Endothelial cell of umbilical vein (primary cell): Measurements from ENCODE around the gene R3HCC1L. TPM values are rescaled to one million over a fixed set of nuclear protein-coding genes. Genes with fewer than 3 reads are reported as not detected.

Source experiments
- BruUV-seq: library from RNA; stranded (reverse); fragments of 400-500 nt; replicated peaks from 2 replicates; lab custom pipeline; 2021; lab: Mats Ljungman, UMichigan
- CTCF ChIA-PET: fragments of 300-600, 350-600 bp; sonication (Branson Sonifier 250); formaldehyde crosslinking; loops from one replicate; lab custom pipeline; 2021; ENCODE audit warnings: antibody characterized with exemption, inconsistent platforms; lab: Charles Lee
- POLR2A ChIA-PET: fragments of 300-600, 350-600 bp; sonication (Branson Sonifier 250); formaldehyde crosslinking; loops from one replicate; lab custom pipeline; 2021; ENCODE audit warnings: antibody characterized with exemption, inconsistent platforms; lab: Charles Lee
- DNase-seq: peaks from one replicate; pipeline ENCODE4 v3.0.0-alpha.2; 2011; ENCODE audit warnings: low read depth, low spot score
- FAIRE-seq: peaks from 2 replicates; lab custom pipeline; 2011; peaks lifted over from hg19 to GRCh38; lab: Jason Lieb, UNC
- H2AFZ ChIP-seq: 2 replicates; pipeline ENCODE4 v1.6.0; 2012; ENCODE audit warnings: low read depth, low read length, control low read depth, inconsistent platforms
- H3K27ac ChIP-seq: 2 replicates; pipeline ENCODE4 v1.5.1; 2011; ENCODE audit warnings: low read depth, mild to moderate bottlenecking, control low read depth, low read length, moderate library complexity; ENCODE audit not compliant: insufficient read depth
- H3K27me3 ChIP-seq, 2 experiments: 2 replicates each; pipeline versions ENCODE4 v1.6.0 to v1.6.1; 2011; ENCODE audit warnings: low read length in 2 of 2, mixed read lengths in 1 of 2; ENCODE audit not compliant: control insufficient read depth in 2 of 2, insufficient read depth in 2 of 2
- H3K36me3 ChIP-seq, 2 experiments: 2 replicates in 1 of 2; 3 replicates in 1 of 2; pipeline ENCODE4 v1.5.1; 2011; ENCODE audit warnings: low read length in 2 of 2, mild to moderate bottlenecking in 1 of 2, moderate library complexity in 1 of 2; ENCODE audit not compliant: control insufficient read depth in 2 of 2, insufficient read depth in 2 of 2; ENCODE audit errors: extremely low read depth in 1 of 2
- H3K4me1 ChIP-seq: 3 replicates; pipeline ENCODE4 v1.5.1; 2011; ENCODE audit warnings: mild to moderate bottlenecking, low read length; ENCODE audit not compliant: control insufficient read depth, insufficient read depth; ENCODE audit errors: extremely low read depth
- H3K4me2 ChIP-seq: 2 replicates; pipeline ENCODE4 v1.6.1; 2011; ENCODE audit warnings: low read length, control low read depth, mixed read lengths; ENCODE audit not compliant: insufficient read depth
- H3K4me3 ChIP-seq, 3 experiments: fragments of 200-600 bp in 1 of 3; sonication (generic), shearing (Covaris generic) in 1 of 3; replicated peaks in 1 of 3; 2 replicates each; pipeline ENCODE4 v1.5.1; 2011 to 2016; ENCODE audit warnings: control low read depth in 3 of 3, low read length in 3 of 3, mild to moderate bottlenecking in 2 of 3, inconsistent platforms in 1 of 3, low read depth in 1 of 3, moderate library complexity in 1 of 3; ENCODE audit not compliant: insufficient read depth in 1 of 3
- H3K79me2 ChIP-seq: 2 replicates; pipeline ENCODE4 v1.6.0; 2012; ENCODE audit warnings: low read length, inconsistent platforms; ENCODE audit not compliant: control insufficient read depth, insufficient read depth
- H3K9ac ChIP-seq: replicated peaks from 2 replicates; pipeline ENCODE3; 2011; ENCODE audit warnings: low read length, control low read depth; ENCODE audit not compliant: insufficient read depth; ENCODE audit errors: extremely low read depth
- H3K9me1 ChIP-seq: replicated peaks from 3 replicates; pipeline ENCODE4 v1.6.0; 2011; ENCODE audit warnings: mild to moderate bottlenecking, low read length; ENCODE audit not compliant: control insufficient read depth, insufficient read depth; ENCODE audit errors: extremely low read depth
- H3K9me3 ChIP-seq: replicated peaks from 2 replicates; pipeline ENCODE4 v1.5.1; 2012; ENCODE audit warnings: low read length, inconsistent platforms; ENCODE audit not compliant: control insufficient read depth, insufficient read depth
- H4K20me1 ChIP-seq: replicated peaks from 2 replicates; pipeline ENCODE3; 2011; ENCODE audit warnings: mild to moderate bottlenecking, low read length; ENCODE audit not compliant: control insufficient read depth, insufficient read depth; ENCODE audit errors: extremely low read depth
- EZH2 ChIP-seq: IDR thresholded peaks from 2 replicates; pipeline ENCODE4 v1.6.1; 2012; ENCODE audit warnings: borderline replicate concordance, low read depth, mild to moderate bottlenecking, moderate library complexity, low read length, inconsistent platforms; ENCODE audit not compliant: severe bottlenecking
- FOS ChIP-seq: IDR thresholded peaks from 2 replicates; pipeline ENCODE4 v1.6.1; 2011; ENCODE audit warnings: mild to moderate bottlenecking, low read length, moderate library complexity, borderline replicate concordance; ENCODE audit not compliant: insufficient read depth
- GATA2 ChIP-seq: IDR thresholded peaks from 2 replicates; pipeline ENCODE4 v1.7.0; 2011; ENCODE audit warnings: low read depth, mild to moderate bottlenecking, moderate library complexity, mixed read lengths, low read length; ENCODE audit not compliant: insufficient read length, insufficient read depth
- JUN ChIP-seq: IDR thresholded peaks from 2 replicates; pipeline ENCODE4 v1.6.1; 2011; ENCODE audit warnings: borderline replicate concordance, low read depth; ENCODE audit not compliant: insufficient read length, insufficient read depth
- MYC ChIP-seq: IDR thresholded peaks from one replicate; pipeline ENCODE4 v1.6.1; 2011; ENCODE audit warnings: mild to moderate bottlenecking, low read depth, low read length
- POLR2A ChIP-seq: IDR thresholded peaks from 2 replicates; pipeline ENCODE4 v1.6.1; 2012; ENCODE audit warnings: low read depth, mild to moderate bottlenecking, control low read depth, low read length
- POLR2AphosphoS5 ChIP-seq: IDR thresholded peaks from 2 replicates; pipeline ENCODE4 v1.6.1; 2012; ENCODE audit warnings: low read depth, mild to moderate bottlenecking, control low read depth, low read length, moderate library complexity; ENCODE audit not compliant: insufficient read depth
- dilution Hi-C: fragments of 300-500 bp; cut with MboI; formaldehyde crosslinking; loops from one replicate; pipeline ENCODE4 v1.15.0; 2019; ENCODE audit warnings: low sequenced_read_pairs; ENCODE audit not compliant: extremely low pct_ligation_motif_present
- intact Hi-C: fragments of 100-400 bp; cut with micrococcal nuclease; formaldehyde crosslinking; loops from one replicate; pipeline ENCODE4 v1.10.0; 2022
- polyA plus RNA-seq, 4 experiments: library from polyadenylated mRNA; depleted of rRNA in 3 of 4; stranded (reverse) in 3 of 4; unstranded in 1 of 4; fragments of >200 nt; gene quantifications; 2 replicates each; pipeline versions ENCODE4 v1.2.1 to v1.2.3, GENCODE V29; 2011 to 2012; ENCODE audit warnings: missing spikeins in 1 of 4
- total RNA-seq: library from RNA; stranded (reverse); gene quantifications from 2 replicates; pipeline ENCODE4 v1.2.3, GENCODE V29; 2021
- TF ChIP-seq, protein P1 (sequence below), 2 donors: IDR thresholded peaks; 1 replicate in 1 of 2; 2 replicates in 1 of 2; pipeline ENCODE4 v1.5.1; 2011; ENCODE audit warnings: low read length in 2 of 2, mild to moderate bottlenecking in 2 of 2, moderate library complexity in 2 of 2, control low read depth in 1 of 2, inconsistent platforms in 1 of 2, low read depth in 1 of 2; ENCODE audit not compliant: insufficient read depth in 1 of 2; ENCODE audit errors: extremely low read depth in 1 of 2
- TF ChIP-seq, protein P2 (sequence below): IDR thresholded peaks from 2 replicates; pipeline ENCODE4 v1.6.1; 2011; ENCODE audit not compliant: insufficient read depth, insufficient read length

The R3HCC1L gene
- total and polyA plus RNA-seq, 2 donors (not counting 3 experiments of a cell fraction or from before 2014, with no cell fraction given) = 6.3 to 12.4 TPM

DNA sequence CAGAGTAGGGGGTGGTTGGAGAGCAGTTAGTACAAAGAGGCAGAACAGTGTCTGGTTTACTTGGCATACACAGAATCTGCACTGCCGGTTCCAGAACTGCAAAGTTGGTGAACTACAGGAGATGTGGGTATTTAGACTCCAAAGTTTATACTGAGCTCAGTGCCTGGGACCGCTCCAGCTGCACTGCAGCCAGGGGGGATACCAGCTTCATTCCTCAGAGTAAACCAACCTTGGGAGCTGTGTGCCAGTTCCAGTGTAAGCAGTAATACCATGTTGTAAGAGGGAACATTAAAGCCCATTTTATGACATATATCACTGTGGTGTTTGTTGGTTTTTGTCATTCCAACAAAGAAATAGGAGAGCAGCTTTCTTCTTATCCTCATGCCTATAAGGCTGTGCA, 110.1 kb downstream of the R3HCC1L start:
- no peak overlapping the region for H3K4me3 ChIP-seq
- H4K20me1 ChIP-seq = no peaks in the 10 kb centered on the region
- FAIRE-seq (no peak), DNase-seq (no peak)
- no peaks in the 10 kb centered on the region for H3K4me1 ChIP-seq
- CTCF ChIA-PET = interaction anchor here (1.1 to 4.3 kb wide), 3 partner anchors 20 to 1032 kb away, joined by 4 to 68 read pairs (median 5); no protein-coding TSS in a partner anchor
- no peak overlapping the region for H3K9ac ChIP-seq
- peaks cover 4 to 6% of the 10 kb centered on the region in 2 experiments for H3K36me3 ChIP-seq
- no TSS peak for BruUV-seq
- no peak overlapping the region for H3K4me2 ChIP-seq
- no peaks in the 10 kb centered on the region for H3K27me3 ChIP-seq
- no peak overlapping the region for H3K27ac ChIP-seq
- no peaks in the 10 kb centered on the region for H3K79me2 ChIP-seq
- intact Hi-C loops (no loop called here), dilution Hi-C loops (no loop called here)
- H2AFZ ChIP-seq = no peak overlapping the region
- POLR2A ChIA-PET = no interaction called here
- H3K9me1 ChIP-seq = no peaks in the 10 kb centered on the region
- TF ChIP-seq POLR2A (no peak), POLR2AphosphoS5 (no peak), FOS (no peak), MYC (no peak), EZH2 (no peak), GATA2 (no peak), JUN (no peak)
- TF ChIP-seq, protein P1, sequence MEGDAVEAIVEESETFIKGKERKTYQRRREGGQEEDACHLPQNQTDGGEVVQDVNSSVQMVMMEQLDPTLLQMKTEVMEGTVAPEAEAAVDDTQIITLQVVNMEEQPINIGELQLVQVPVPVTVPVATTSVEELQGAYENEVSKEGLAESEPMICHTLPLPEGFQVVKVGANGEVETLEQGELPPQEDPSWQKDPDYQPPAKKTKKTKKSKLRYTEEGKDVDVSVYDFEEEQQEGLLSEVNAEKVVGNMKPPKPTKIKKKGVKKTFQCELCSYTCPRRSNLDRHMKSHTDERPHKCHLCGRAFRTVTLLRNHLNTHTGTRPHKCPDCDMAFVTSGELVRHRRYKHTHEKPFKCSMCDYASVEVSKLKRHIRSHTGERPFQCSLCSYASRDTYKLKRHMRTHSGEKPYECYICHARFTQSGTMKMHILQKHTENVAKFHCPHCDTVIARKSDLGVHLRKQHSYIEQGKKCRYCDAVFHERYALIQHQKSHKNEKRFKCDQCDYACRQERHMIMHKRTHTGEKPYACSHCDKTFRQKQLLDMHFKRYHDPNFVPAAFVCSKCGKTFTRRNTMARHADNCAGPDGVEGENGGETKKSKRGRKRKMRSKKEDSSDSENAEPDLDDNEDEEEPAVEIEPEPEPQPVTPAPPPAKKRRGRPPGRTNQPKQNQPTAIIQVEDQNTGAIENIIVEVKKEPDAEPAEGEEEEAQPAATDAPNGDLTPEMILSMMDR (IDR thresholded peaks at IDR 0.05; ENCODE audit: extremely low read depth in 1 of 2, insufficient read depth in 1 of 2, low read depth in 1 of 2, low read length in 2 of 2) = no peak
- TF ChIP-seq, protein P2, sequence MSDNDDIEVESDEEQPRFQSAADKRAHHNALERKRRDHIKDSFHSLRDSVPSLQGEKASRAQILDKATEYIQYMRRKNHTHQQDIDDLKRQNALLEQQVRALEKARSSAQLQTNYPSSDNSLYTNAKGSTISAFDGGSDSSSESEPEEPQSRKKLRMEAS = no peak
- no peaks in the 10 kb centered on the region for H3K9me3 ChIP-seq
